ENCODE data around the gene ERV3-1. TPM values are rescaled to one million over a fixed set of nuclear protein-coding genes. Genes with fewer than 3 reads are reported as not detected.
"Not testable (repeated sequence)": the region's sequence is repeated elsewhere in the genome, so short reads cannot be mapped to it uniquely, and the experiment has no call there.

ERV3-1 gene
- total RNA-seq, 1 experiment from 2014 or later = 16.5 TPM

DNA sequence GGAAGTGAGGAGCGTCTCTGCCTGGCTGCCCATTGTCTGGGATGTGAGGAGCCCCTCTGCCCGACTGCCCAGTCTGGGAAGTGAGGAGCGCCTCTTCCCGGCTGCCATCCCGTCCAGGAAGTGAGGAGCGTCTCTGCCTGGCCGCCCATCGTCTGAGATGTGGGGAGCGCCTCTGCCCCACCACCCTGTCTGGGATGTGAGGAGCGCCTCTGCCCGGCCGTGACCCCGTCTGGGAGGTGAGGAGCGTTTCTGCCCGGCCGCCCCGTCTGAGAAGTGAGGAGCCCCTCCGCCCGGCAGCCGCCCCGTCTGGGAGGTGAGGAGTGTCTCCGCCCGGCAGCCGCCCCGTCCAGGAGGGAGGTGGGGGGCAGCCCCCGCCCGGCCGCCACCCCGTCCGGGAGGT lies 26.9 kb upstream of the ERV3-1 start:
- not testable (repeated sequence) for H3T11ph ChIP-seq (ENCODE audit: low read length); H4K91ac ChIP-seq (ENCODE audit: insufficient read length, low read depth, low read length); H3K27me3 Mint-ChIP-seq (ENCODE audit: low read depth); H3K27ac ChIP-seq (ENCODE audit: insufficient read length, low read depth, low read length); H3K36me3 Mint-ChIP-seq (ENCODE audit: insufficient read depth in 1 of 3, low read depth in 3 of 3); H2BK120ac ChIP-seq (ENCODE audit: low read depth, low read length, poor library complexity, severe bottlenecking); H2BK12ac ChIP-seq (ENCODE audit: insufficient read length, low read depth, low read length); H3K4me1 Mint-ChIP-seq; H3K18ac ChIP-seq (ENCODE audit: insufficient read length, low read depth, low read length); H2BK20ac ChIP-seq (ENCODE audit: low read depth, low read length, poor library complexity, severe bottlenecking); H3K23me2 ChIP-seq (ENCODE audit: insufficient read length, low read depth, low read length, poor library complexity, severe bottlenecking); H3K79me1 ChIP-seq (ENCODE audit: insufficient read depth, low read depth, low read length, poor library complexity, severe bottlenecking); H3K4me1 ChIP-seq (ENCODE audit: insufficient read depth, low read length); H3K4me2 ChIP-seq (ENCODE audit: insufficient read depth, insufficient read length, low read length); H3K27ac Mint-ChIP-seq; H3K14ac ChIP-seq (ENCODE audit: insufficient read depth, low read length); H3K4me3 Mint-ChIP-seq; H4K20me1 ChIP-seq (ENCODE audit: control insufficient read depth, insufficient read depth, insufficient read length); H3K27me3 ChIP-seq (ENCODE audit: insufficient read depth, low read length); H4K5ac ChIP-seq (ENCODE audit: insufficient read length, low read depth, low read length); DNase-seq; H2AK5ac ChIP-seq (ENCODE audit: insufficient read length, low read length); H3K9ac ChIP-seq (ENCODE audit: extremely low read depth, insufficient read length, low read length); H3K4ac ChIP-seq (ENCODE audit: low read depth, low read length); H4K8ac ChIP-seq (replicated peaks; ENCODE audit: insufficient read length, low read depth, low read length); H2BK15ac ChIP-seq (ENCODE audit: low read depth, low read length); H3K9me3 ChIP-seq (ENCODE audit: control insufficient read depth, low read depth, low read length); H2BK5ac ChIP-seq (ENCODE audit: insufficient read length, low read length); H3K23ac ChIP-seq (ENCODE audit: insufficient read length, low read depth, low read length); H2AFZ ChIP-seq (ENCODE audit: low read length); H3K56ac ChIP-seq (ENCODE audit: insufficient read length, low read depth, low read length); H3K79me2 ChIP-seq (ENCODE audit: insufficient read depth, low read length)
- H3K9me3 Mint-ChIP-seq = peaks cover 9 to 10% of the 10 kb centered on the region in 2 experiments; a peak in 4 of 5 replicates
- no CpG with 5 or more reads among the region's 30 CpGs for WGBS (ENCODE audit: extremely low coverage, insufficient read length, low lambda C conversion rate)

DNA sequence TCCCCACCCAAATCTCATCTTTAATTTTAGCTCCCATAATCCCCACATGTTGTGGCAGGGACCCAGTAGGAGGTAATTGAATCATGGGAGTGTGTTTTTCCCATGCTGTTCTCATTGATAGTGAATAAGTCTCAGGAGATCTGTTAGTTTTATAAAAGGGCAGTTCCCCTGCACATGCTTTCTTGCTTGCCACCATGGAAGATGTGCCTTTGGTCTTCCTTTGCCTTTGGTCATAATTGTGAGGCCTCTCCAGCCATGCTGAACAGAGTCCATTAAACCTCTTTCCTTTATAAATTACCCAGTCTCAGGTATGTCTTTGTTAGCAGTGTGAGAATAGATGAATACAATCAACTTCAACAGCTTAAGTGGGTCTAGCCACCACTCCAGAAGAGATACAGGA lies 18.5 kb upstream of the ERV3-1 start:
- H3K14ac ChIP-seq (ENCODE audit: insufficient read depth, low read length); DNase-seq; H4K8ac ChIP-seq (replicated peaks; ENCODE audit: insufficient read length, low read depth, low read length); H2BK12ac ChIP-seq (ENCODE audit: insufficient read length, low read depth, low read length); H2AFZ ChIP-seq (ENCODE audit: low read length); H4K5ac ChIP-seq (ENCODE audit: insufficient read length, low read depth, low read length); H2BK120ac ChIP-seq (ENCODE audit: low read depth, low read length, poor library complexity, severe bottlenecking); H4K91ac ChIP-seq (ENCODE audit: insufficient read length, low read depth, low read length); H2BK15ac ChIP-seq (ENCODE audit: low read depth, low read length); H3K23ac ChIP-seq (ENCODE audit: insufficient read length, low read depth, low read length); H2AK5ac ChIP-seq (ENCODE audit: insufficient read length, low read length); H3K36me3 Mint-ChIP-seq (ENCODE audit: insufficient read depth in 1 of 3, low read depth in 3 of 3); H3K23me2 ChIP-seq (ENCODE audit: insufficient read length, low read depth, low read length, poor library complexity, severe bottlenecking); H3K79me1 ChIP-seq (ENCODE audit: insufficient read depth, low read depth, low read length, poor library complexity, severe bottlenecking); H2BK20ac ChIP-seq (ENCODE audit: low read depth, low read length, poor library complexity, severe bottlenecking); H3K4me1 Mint-ChIP-seq; H3K27me3 Mint-ChIP-seq (ENCODE audit: low read depth); H3K9ac ChIP-seq (ENCODE audit: extremely low read depth, insufficient read length, low read length); H3K4me2 ChIP-seq (ENCODE audit: insufficient read depth, insufficient read length, low read length); H3K79me2 ChIP-seq (ENCODE audit: insufficient read depth, low read length); H3K4ac ChIP-seq (ENCODE audit: low read depth, low read length); H3K4me1 ChIP-seq (ENCODE audit: insufficient read depth, low read length); H3K18ac ChIP-seq (ENCODE audit: insufficient read length, low read depth, low read length); H3K27me3 ChIP-seq (ENCODE audit: insufficient read depth, low read length); H4K20me1 ChIP-seq (ENCODE audit: control insufficient read depth, insufficient read depth, insufficient read length); H3K27ac Mint-ChIP-seq; H3K27ac ChIP-seq (ENCODE audit: insufficient read length, low read depth, low read length); H3K9me3 ChIP-seq (ENCODE audit: control insufficient read depth, low read depth, low read length); H3T11ph ChIP-seq (ENCODE audit: low read length); H3K4me3 Mint-ChIP-seq; H2BK5ac ChIP-seq (ENCODE audit: insufficient read length, low read length); H3K56ac ChIP-seq (ENCODE audit: insufficient read length, low read depth, low read length): not testable (repeated sequence)
- peaks cover 11 to 13% of the 10 kb centered on the region in 2 experiments; a peak in 4 of 5 replicates for H3K9me3 Mint-ChIP-seq

Data from H9 (cell line).